Activated CD8-positive, alpha-beta memory T cell treated with anti-CD3 and anti-CD28 coated beads, Interleukin-2, amount 10 ng/mL, durations not matched to agents 7 days and 5 days (primary cell): ENCODE results near the gene RCC1. TPM values are rescaled to one million over a fixed set of nuclear protein-coding genes. Genes with fewer than 3 reads are reported as not detected.
"Not testable (repeated sequence)": the region's sequence is repeated elsewhere in the genome, so short reads cannot be mapped to it uniquely, and the experiment has no call there.

Source experiments
- ATAC-seq: fragments of 150-1000 bp; cut with Tn5 transposase; one replicate; pipeline ENCODE4 v1.10.0; 2021; ENCODE audit warnings: moderate library complexity
- CTCF ChIA-PET: fragments of 350-600 bp; sonication (Branson Sonifier 250); formaldehyde crosslinking; loops from one replicate; lab custom pipeline; 2021; ENCODE audit warnings: antibody characterized with exemption; lab: Charles Lee
- DNase-seq: peaks from one replicate; pipeline ENCODE4 v3.0.0-alpha.2; 2020
- H3K27ac Mint-ChIP-seq: one replicate; pipeline ENCODE4 v1.8.0; 2021; ENCODE audit warnings: mild to moderate bottlenecking, mixed read lengths
- H3K27me3 Mint-ChIP-seq: one replicate; pipeline ENCODE4 v1.8.0; 2021; ENCODE audit warnings: mixed read lengths
- H3K36me3 Mint-ChIP-seq: one replicate; pipeline ENCODE4 v1.8.0; 2021; ENCODE audit warnings: mild to moderate bottlenecking, mixed read lengths
- H3K4me1 Mint-ChIP-seq: one replicate; pipeline ENCODE4 v1.8.0; 2021; ENCODE audit warnings: mixed read lengths
- H3K4me3 Mint-ChIP-seq: one replicate; pipeline ENCODE4 v1.8.0; 2021; ENCODE audit warnings: mild to moderate bottlenecking, moderate library complexity, mixed read lengths
- H3K9me3 Mint-ChIP-seq: one replicate; pipeline ENCODE4 v1.8.0; 2022; ENCODE audit warnings: low read depth, mixed read lengths
- total RNA-seq, 2 experiments: library from RNA; stranded (reverse); gene quantifications; one replicate each; pipeline ENCODE4 v1.2.3, GENCODE V29; 2021

Gene RCC1
- total RNA-seq, 2 experiments from 2014 or later: 61.4 to 77.6 TPM

- H3K4me1 Mint-ChIP-seq: peaks cover 45% of the 10 kb centered on the region
These were observed 12.3 kb downstream of the RCC1 start for GRCh38 chr1:28518000-28518744.

GRCh38 chr1:28518745-28519341 lies 13.0 kb downstream of the RCC1 start:
- Mint-ChIP-seq H3K27me3 (no peaks in the 10 kb centered on the region), H3K4me3 (peak overlapping the region; percentile 80), H3K36me3 (peaks cover 24% of the 10 kb centered on the region), H3K9me3 (no peaks in the 10 kb centered on the region), H3K4me1 (peaks cover 51% of the 10 kb centered on the region), H3K27ac (peak overlapping the region; percentile 79)
- DNase-seq (peak; percentile 79), ATAC-seq (peak; percentile 43)
- CTCF ChIA-PET: interaction anchor here (0.6 to 2.5 kb wide), 10 partner anchors 9 to 358 kb away, joined by 3 to 11 read pairs (median 4); no protein-coding TSS in a partner anchor

More at GRCh38 chr1:28518000-28518744, 12.3 kb downstream of the RCC1 start:
- ATAC-seq: peak; percentile 79
- peak overlapping the region; percentile 88 for H3K27ac Mint-ChIP-seq
- CTCF ChIA-PET: interaction anchor here (0.6 to 3.5 kb wide), 13 partner anchors 9 to 359 kb away, joined by 3 to 12 read pairs (median 4); no protein-coding TSS in a partner anchor
- peaks cover 25% of the 10 kb centered on the region for H3K36me3 Mint-ChIP-seq
- H3K27me3 Mint-ChIP-seq: no peaks in the 10 kb centered on the region
- peak overlapping the region; percentile 81 for H3K4me3 Mint-ChIP-seq
- H3K9me3 Mint-ChIP-seq: no peaks in the 10 kb centered on the region
- peak; percentile 92 for DNase-seq

- H3K4me3 Mint-ChIP-seq: no peak overlapping the region
- ATAC-seq: no peak
- DNase-seq: no peak
- CTCF ChIA-PET: interaction anchor here (1.3 to 2.5 kb wide), 2 partner anchors 83 to 357 kb away, joined by 3 to 11 read pairs; no protein-coding TSS in a partner anchor
- no peaks in the 10 kb centered on the region for H3K9me3 Mint-ChIP-seq
- H3K36me3 Mint-ChIP-seq: peaks cover 25% of the 10 kb centered on the region
- no peaks in the 10 kb centered on the region for H3K27me3 Mint-ChIP-seq
- peak overlapping the region; percentile 42 for H3K27ac Mint-ChIP-seq
- H3K4me1 Mint-ChIP-seq: peaks cover 55% of the 10 kb centered on the region
These were observed 14.3 kb downstream of the RCC1 start for GRCh38 chr1:28519946-28520725.

- CTCF ChIA-PET, H3K27ac Mint-ChIP-seq, ATAC-seq, H3K4me3 Mint-ChIP-seq, H3K9me3 Mint-ChIP-seq, H3K27me3 Mint-ChIP-seq, DNase-seq: not testable (repeated sequence)
- Mint-ChIP-seq H3K36me3 (peaks cover 25% of the 10 kb centered on the region), H3K4me1 (peaks cover 55% of the 10 kb centered on the region)
These were observed 15.0 kb downstream of the RCC1 start for GRCh38 chr1:28520796-28521195.

- CTCF ChIA-PET: interaction anchor here (1.4 kb wide), 1 partner anchor 215 kb away, joined by 3 read pairs; the partner anchor contains the start of gene YTHDF2
- H3K4me3 Mint-ChIP-seq: no peak overlapping the region
- H3K27ac Mint-ChIP-seq: peak overlapping the region; percentile 31
These were observed 15.8 kb downstream of the RCC1 start for GRCh38 chr1:28521502-28522164.

GRCh38 chr1:28522537-28522936 lies 16.7 kb downstream of the RCC1 start:
- not testable (repeated sequence) for H3K27me3 Mint-ChIP-seq, H3K27ac Mint-ChIP-seq, H3K4me3 Mint-ChIP-seq, H3K9me3 Mint-ChIP-seq, ATAC-seq, DNase-seq
- Mint-ChIP-seq H3K36me3 (peaks cover 25% of the 10 kb centered on the region), H3K4me1 (peaks cover 46% of the 10 kb centered on the region)
- CTCF ChIA-PET: interaction anchor here (1.4 kb wide), 2 partner anchors 29 to 214 kb away, joined by 3 read pairs; partner anchors contain the start of gene YTHDF2

More at GRCh38 chr1:28521502-28522164, 15.8 kb downstream of the RCC1 start:
- ATAC-seq (no peak), DNase-seq (no peak)
- no peaks in the 10 kb centered on the region for H3K9me3 Mint-ChIP-seq
- H3K27me3 Mint-ChIP-seq: no peaks in the 10 kb centered on the region
- peaks cover 25% of the 10 kb centered on the region for H3K36me3 Mint-ChIP-seq
- peaks cover 53% of the 10 kb centered on the region for H3K4me1 Mint-ChIP-seq

- H3K27me3 Mint-ChIP-seq, ATAC-seq, DNase-seq, H3K4me3 Mint-ChIP-seq, CTCF ChIA-PET, H3K27ac Mint-ChIP-seq, H3K9me3 Mint-ChIP-seq: not testable (repeated sequence)
- Mint-ChIP-seq H3K4me1 (peaks cover 28% of the 10 kb centered on the region), H3K36me3 (peaks cover 22% of the 10 kb centered on the region)
These were observed 19.3 kb downstream of the RCC1 start for GRCh38 chr1:28525002-28525642.

- DNase-seq (no peak), ATAC-seq (no peak)
- Mint-ChIP-seq H3K4me1 (peaks cover 17% of the 10 kb centered on the region), H3K9me3 (no peaks in the 10 kb centered on the region), H3K36me3 (peaks cover 26% of the 10 kb centered on the region), H3K27me3 (no peaks in the 10 kb centered on the region), H3K27ac (no peak overlapping the region), H3K4me3 (no peak overlapping the region)
- CTCF ChIA-PET: no interaction called here
These were observed 21.0 kb downstream of the RCC1 start for GRCh38 chr1:28526886-28527285.

GRCh38 chr1:28530456-28530855 lies 24.6 kb downstream of the RCC1 start:
- no peak for DNase-seq
- H3K9me3 Mint-ChIP-seq: no peaks in the 10 kb centered on the region
- CTCF ChIA-PET: no interaction called here

GRCh38 chr1:28534671-28535070 lies 28.8 kb downstream of the RCC1 start:
- H3K27me3 Mint-ChIP-seq: no peaks in the 10 kb centered on the region
- no peak overlapping the region for H3K27ac Mint-ChIP-seq
- DNase-seq (no peak), ATAC-seq (no peak)
- no peaks in the 10 kb centered on the region for H3K4me1 Mint-ChIP-seq
- H3K36me3 Mint-ChIP-seq: peaks cover 43% of the 10 kb centered on the region
- no peaks in the 10 kb centered on the region for H3K9me3 Mint-ChIP-seq
- CTCF ChIA-PET: interaction anchor here (1.6 kb wide), 1 partner anchor 16 kb away, joined by 6 read pairs; no protein-coding TSS in a partner anchor
- no peak overlapping the region for H3K4me3 Mint-ChIP-seq

More at GRCh38 chr1:28530456-28530855, 24.6 kb downstream of the RCC1 start:
- ATAC-seq: no peak
- Mint-ChIP-seq H3K4me3 (no peak overlapping the region), H3K27ac (no peak overlapping the region), H3K36me3 (peaks cover 24% of the 10 kb centered on the region), H3K27me3 (no peaks in the 10 kb centered on the region), H3K4me1 (no peaks in the 10 kb centered on the region)

- no peak for DNase-seq
- Mint-ChIP-seq H3K36me3 (peaks cover 40% of the 10 kb centered on the region), H3K4me1 (no peaks in the 10 kb centered on the region), H3K9me3 (no peaks in the 10 kb centered on the region), H3K4me3 (no peak overlapping the region), H3K27ac (no peak overlapping the region), H3K27me3 (no peaks in the 10 kb centered on the region)
- CTCF ChIA-PET: interaction anchor here (1.2 to 1.6 kb wide), 2 partner anchors 17 to 18 kb away, joined by 3 to 6 read pairs; no protein-coding TSS in a partner anchor
- ATAC-seq: no peak
These were observed 29.3 kb downstream of the RCC1 start for GRCh38 chr1:28535180-28535579.
